HG03025 (cell line): ENCODE results near the gene LTC4S.
"Not testable (repeated sequence)": the region's sequence is repeated elsewhere in the genome, so short reads cannot be mapped to it uniquely, and the experiment has no call there.

ENCODE experiments used
- ATAC-seq: cut with Tn5 transposase; IDR thresholded peaks from one replicate; pipeline ENCODE4 v1.9.1; 2021; ENCODE audit warnings: mild to moderate bottlenecking, moderate library complexity; ENCODE audit not compliant: unreplicated experiment, low FRiP score

Gene LTC4S

DNA sequence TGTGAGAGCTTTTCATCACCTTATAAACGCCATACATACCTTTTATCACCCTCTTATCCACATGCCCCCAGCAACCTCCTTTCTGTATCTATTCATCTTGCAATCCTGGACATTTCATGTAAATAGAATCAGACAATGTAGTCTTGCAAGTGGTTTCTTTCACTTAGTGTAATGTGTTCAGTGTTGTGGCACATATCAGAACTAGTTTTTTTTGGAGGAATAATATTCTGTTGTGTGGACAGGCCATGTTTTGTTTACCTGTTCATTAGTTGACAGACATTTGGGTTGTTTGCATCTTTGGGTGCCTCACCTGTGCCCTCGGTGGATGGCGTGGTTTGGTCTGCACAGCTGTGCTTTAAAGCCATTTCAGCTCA lies 28.3 kb downstream of the LTC4S start:
- no peak for ATAC-seq

- no peak for ATAC-seq
Measured at GRCh38 chr5:179822444-179822990, 28.7 kb downstream of the LTC4S start.

DNA sequence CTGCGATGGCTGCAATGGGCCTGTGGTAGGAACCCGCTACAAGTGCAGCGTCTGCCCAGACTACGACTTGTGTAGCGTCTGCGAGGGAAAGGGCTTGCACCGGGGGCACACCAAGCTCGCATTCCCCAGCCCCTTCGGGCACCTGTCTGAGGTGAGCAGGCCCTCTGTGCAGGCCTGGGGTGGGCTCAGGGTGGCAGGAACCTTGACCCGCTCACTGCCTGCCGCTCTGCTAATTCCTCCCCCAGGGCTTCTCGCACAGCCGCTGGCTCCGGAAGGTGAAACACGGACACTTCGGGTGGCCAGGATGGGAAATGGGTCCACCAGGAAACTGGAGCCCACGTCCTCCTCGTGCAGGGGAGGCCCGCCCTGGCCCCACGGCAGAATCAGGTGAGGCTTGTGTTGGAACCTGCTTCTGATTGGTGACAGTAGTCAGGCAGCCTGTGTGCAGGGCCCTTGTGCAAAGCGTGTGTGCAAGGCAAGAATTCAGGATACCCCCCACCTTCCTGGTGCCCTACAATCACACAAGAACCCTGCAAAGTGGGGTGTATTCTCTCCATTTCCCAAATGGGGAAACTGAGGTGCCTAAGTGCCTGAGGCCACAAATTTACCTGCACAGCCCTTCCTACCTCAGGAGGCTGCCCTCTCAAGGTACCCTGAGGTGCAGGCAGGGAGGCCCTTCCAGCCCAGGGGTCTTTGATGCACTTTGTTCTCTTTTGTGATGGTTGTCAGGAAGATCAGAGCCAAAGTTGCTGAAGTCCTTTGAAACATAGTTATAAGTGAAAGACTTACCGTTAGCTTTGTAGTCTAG lies 30.4 kb downstream of the LTC4S start:
- ATAC-seq: no peak

GRCh38 chr5:179824745-179825112 lies 30.9 kb downstream of the LTC4S start:
- ATAC-seq: no peak

GRCh38 chr5:179825655-179826182 lies 31.9 kb downstream of the LTC4S start:
- no peak for ATAC-seq

DNA sequence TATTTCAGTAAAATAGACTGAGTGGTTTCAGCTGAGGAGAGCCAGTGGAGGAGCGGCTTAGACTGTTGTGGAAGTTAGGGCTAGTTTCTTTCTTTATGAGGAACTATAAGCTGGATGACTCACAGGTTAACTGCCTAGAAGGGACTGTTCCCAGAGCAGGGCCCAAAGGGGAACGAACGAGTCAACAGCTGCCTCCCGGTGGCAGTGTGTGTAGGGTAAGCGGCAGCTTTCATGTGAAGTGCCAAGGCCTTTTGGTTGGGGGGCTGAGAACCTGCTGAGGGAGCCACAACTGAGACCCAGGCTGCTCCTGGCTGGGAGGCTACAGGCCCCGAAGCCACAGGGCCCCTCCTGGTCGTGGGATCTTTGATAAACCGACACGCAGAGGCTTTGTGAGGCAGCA lies 33.9 kb downstream of the LTC4S start:
- no peak for ATAC-seq

GRCh38 chr5:179828756-179829421 lies 35.1 kb downstream of the LTC4S start:
- ATAC-seq: no peak

DNA sequence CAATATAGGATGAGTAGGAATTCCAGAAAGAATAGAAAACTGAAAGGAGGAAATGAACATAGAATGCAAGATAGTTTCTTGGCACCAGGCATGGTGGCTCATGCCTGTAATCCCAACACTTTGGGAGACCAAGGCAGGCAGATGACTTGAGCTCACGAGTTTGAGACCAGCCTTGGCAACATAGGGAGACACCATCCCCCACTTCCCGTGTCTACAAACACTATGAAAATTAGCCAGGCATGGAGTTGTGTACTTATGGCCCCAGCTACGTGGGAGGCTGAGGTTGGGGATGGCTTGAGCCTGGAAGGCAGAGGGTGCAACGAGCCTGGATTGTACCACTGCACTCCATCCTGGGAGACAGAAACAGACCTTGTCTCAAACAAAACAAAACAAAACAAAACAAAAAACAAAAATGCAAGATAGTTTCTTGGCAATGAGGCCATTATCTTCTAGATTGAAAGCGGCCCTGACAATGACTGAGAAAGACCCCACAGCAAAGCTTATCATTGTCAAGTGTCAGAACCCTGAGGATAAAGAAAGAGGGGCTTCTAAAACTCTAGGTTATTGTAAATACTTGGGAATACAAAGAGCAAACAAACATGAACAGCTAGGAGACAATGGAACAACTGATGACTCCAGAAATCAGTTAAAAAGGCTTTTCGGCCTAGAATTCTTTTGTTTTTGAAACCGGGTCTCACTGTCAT lies 36.1 kb downstream of the LTC4S start:
- ATAC-seq: no peak

DNA sequence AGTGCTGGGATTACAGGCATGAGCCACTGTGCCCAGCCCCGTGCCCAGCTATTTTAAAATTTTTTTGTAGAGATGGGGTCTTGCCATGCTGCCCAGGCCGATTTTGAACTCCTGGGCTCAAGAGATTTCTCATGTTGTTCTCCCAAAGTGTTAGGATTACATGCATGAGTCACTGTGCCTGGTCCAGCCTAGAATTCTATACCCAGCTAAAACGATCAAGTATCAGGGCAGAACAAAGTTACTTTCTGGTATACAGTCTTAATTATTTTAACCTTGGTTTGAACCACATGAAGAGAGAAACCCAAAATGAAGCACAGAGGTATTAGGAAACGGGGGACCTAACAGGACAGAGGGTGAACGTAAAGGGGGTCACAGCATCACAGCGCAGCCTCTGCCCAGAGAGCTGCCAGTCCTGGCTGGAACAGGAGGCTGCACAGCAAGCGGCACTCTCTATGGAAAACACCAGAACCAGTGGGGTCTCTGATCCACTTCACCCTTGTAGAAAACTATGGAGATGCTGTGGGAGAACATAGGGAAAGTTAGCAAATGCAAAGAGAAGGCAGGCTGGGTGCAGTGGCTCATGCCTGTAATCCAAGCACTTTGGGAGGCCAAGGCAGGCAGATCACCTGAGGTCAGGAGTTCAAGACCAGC lies 37.2 kb downstream of the LTC4S start:
- ATAC-seq: no peak

DNA sequence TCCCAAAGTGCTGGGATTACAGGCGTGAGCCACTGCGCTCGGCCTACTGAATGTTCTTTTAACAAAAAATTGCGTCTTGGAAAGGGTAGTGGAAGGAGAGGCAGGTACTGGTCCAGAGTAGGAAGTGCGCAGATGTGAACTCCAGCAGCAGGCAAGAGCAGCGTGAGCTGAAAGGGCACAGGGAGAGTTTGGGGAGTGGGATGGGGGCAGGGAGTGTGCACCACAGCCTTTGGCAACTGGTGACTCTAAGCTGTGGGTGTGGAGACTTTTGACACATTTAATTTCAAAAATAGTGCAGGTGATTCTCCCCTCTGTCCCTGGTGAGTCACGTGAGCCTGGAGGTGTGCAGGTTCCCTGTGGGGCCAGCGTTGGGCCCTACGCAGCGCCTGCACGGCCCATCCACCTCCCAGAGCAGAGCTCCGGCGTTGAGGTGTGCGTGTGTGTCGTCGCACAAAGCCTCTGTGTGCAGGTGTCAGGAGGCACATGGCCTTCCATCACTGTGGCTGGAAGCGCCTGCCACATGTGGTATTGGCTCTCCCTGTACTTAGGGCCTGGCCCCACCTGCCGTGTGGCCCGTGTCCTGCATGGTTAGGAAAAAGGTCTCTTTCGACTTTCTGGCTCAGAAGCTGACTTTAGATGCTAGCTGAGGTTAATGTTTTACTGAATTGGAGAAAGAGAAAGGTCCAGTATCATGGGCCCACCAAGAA lies 38.4 kb downstream of the LTC4S start:
- ATAC-seq: no peak

GRCh38 chr5:179833056-179833708 lies 39.4 kb downstream of the LTC4S start:
- no peak for ATAC-seq

- no peak for ATAC-seq
Measured at GRCh38 chr5:179833709-179834070, 39.9 kb downstream of the LTC4S start.

DNA sequence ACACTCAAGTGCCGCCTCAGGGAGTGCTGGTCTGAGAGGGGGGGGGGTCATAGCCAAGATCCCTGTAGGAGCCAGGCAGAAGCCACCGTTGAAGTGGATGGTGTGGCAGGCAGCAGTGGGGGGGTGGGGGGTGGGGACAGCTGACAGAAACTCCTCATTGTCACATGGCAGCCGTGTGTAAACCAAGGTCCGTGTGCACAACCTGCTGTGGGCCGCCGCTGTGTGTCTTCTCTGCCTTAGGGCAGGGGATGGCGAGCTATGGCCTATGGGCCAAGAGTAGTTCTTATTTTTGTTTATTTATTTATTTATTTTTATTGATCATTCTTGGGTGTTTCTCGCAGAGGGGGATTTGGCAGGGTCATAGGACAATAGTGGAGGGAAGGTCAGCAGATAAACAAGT lies 40.3 kb downstream of the LTC4S start:
- ATAC-seq: no peak

- ATAC-seq: not testable (repeated sequence)
Measured at GRCh38 chr5:179834871-179835270, 41.1 kb downstream of the LTC4S start.

DNA sequence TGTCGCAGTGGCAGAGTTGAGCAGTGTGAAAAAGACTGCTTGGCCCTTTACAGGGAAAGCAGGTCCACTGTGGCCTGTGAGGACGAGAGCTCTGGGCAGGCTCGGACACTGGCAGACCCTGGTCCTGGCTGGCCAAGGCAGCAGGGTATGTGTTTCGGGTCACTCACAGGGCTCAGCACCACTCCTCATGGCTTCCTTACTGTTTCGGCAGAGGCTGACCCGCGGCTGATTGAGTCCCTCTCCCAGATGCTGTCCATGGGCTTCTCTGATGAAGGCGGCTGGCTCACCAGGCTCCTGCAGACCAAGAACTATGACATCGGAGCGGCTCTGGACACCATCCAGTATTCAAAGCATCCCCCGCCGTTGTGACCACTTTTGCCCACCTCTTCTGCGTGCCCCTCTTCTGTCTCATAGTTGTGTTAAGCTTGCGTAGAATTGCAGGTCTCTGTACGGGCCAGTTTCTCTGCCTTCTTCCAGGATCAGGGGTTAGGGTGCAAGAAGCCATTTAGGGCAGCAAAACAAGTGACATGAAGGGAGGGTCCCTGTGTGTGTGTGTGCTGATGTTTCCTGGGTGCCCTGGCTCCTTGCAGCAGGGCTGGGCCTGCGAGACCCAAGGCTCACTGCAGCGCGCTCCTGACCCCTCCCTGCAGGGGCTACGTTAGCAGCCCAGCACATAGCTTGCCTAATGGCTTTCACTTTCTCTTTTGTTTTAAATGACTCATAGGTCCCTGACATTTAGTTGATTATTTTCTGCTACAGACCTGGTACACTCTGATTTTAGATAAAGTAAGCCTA lies 42.6 kb downstream of the LTC4S start:
- ATAC-seq: no peak

DNA sequence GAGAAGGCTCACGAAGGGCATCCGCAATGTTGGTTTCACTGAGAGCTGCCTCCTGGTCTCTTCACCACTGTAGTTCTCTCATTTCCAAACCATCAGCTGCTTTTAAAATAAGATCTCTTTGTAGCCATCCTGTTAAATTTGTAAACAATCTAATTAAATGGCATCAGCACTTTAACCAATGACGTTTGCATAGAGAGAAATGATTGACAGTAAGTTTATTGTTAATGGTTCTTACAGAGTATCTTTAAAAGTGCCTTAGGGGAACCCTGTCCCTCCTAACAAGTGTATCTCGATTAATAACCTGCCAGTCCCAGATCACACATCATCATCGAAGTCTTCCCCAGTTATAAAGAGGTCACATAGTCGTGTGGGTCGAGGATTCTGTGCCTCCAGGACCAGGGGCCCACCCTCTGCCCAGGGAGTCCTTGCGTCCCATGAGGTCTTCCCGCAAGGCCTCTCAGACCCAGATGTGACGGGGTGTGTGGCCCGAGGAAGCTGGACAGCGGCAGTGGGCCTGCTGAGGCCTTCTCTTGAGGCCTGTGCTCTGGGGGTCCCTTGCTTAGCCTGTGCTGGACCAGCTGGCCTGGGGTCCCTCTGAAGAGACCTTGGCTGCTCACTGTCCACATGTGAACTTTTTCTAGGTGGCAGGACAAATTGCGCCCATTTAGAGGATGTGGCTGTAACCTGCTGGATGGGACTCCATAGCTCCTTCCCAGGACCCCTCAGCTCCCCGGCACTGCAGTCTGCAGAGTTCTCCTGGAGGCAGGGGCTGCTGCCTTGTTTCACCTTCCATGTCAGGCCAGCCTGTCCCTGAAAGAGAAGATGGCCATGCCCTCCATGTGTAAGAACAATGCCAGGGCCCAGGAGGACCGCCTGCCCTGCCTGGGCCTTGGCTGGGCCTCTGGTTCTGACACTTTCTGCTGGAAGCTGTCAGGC lies 43.6 kb downstream of the LTC4S start:
- no peak for ATAC-seq

GRCh38 chr5:179839328-179840256 lies 45.8 kb downstream of the LTC4S start:
- no peak for ATAC-seq
